ENCODE results near the gene LACTB.

The LACTB gene

DNA sequence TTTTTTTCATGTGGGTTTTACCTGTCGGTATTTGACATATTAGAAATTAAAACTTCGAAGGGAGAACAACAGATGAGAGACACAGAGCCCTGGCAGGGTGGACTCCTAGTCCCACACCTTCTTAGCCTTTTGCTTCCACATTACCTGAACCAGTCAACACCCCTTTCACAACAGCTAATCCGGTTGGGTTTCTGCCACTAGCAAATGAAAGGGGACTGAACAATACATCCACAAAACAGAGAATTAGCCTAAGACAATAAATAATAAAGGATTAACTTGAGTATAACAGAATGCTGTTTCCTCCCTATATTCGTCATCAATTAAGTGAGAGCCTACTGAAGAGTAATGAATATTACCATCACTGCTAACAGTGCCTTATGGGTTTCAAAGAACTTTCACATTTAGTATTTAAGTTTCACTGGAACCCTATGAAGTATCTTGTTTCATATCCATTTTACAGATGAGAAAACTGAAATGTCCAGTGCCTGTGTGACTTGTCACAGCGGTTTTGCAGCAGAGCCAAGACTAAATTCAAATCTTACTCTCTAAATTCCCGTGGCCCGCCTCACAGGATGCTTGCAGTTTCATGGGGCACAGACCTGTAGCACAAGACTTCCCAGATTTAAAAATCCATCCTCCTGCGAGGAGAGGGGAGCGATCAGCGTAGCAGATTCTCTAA is 66.7 kb downstream of the LACTB start:
- Histone ChIP-seq H3K27me3 (ENCODE audit: insufficient read depth, low read length) (no peaks in the 10 kb centered on the region; the same call in 1 of the 2 replicates), H3K27ac (ENCODE audit: low read depth, low read length, poor library complexity, severe bottlenecking) (no peak overlapping the region), H3K79me2 (ENCODE audit: insufficient read depth, low read length) (peaks cover 24% of the 10 kb centered on the region), H3K4me2 (ENCODE audit: low read length) (peak overlapping the region; percentile 81), H3K36me3 (ENCODE audit: insufficient read depth, low read length) (no peaks in the 10 kb centered on the region), H3K9me3 (ENCODE audit: low read length) (no peaks in the 10 kb centered on the region), H2AFZ (ENCODE audit: low read length) (peak overlapping the region; percentile 69; the same call in 1 of the 2 replicates), H3F3A (ENCODE audit: insufficient read depth, low read length) (peaks cover 12% of the 10 kb centered on the region), H3K9ac (ENCODE audit: low read length) (peak overlapping the region; percentile 60), H3K9me2 (ENCODE audit: low read depth, low read length) (no peaks in the 10 kb centered on the region), H3K4me1 (ENCODE audit: insufficient read depth, low read length, severe bottlenecking) (peaks cover 42% of the 10 kb centered on the region), H3K4me3 (ENCODE audit: low read depth, low read length, poor library complexity, severe bottlenecking) (peak overlapping the region; percentile 88), H4K20me1 (ENCODE audit: insufficient read depth, low read length) (no peaks in the 10 kb centered on the region)
- TF ChIP-seq CTCF (IDR thresholded peaks at IDR 0.05; ENCODE audit: low read length) (no peak), EZH2 (IDR thresholded peaks at IDR 0.05; ENCODE audit: borderline replicate concordance, low read length) (no peak)

- no peaks in the 10 kb centered on the region for H3K36me3 ChIP-seq (ENCODE audit: insufficient read depth, low read length)
- peaks cover 28% of the 10 kb centered on the region for H3K79me2 ChIP-seq (ENCODE audit: insufficient read depth, low read length)
- no peaks in the 10 kb centered on the region for H3K9me2 ChIP-seq (ENCODE audit: low read depth, low read length)
- H3K9me3 ChIP-seq (ENCODE audit: low read length), result no peaks in the 10 kb centered on the region
- H4K20me1 ChIP-seq (ENCODE audit: insufficient read depth, low read length), result no peaks in the 10 kb centered on the region
- peaks cover 12% of the 10 kb centered on the region for H3F3A ChIP-seq (ENCODE audit: insufficient read depth, low read length)
- no peak for TF ChIP-seq CTCF (IDR thresholded peaks at IDR 0.05; ENCODE audit: low read length)
- no peak for TF ChIP-seq EZH2 (IDR thresholded peaks at IDR 0.05; ENCODE audit: borderline replicate concordance, low read length)
- peak within 1 kb of the TSS; percentile 88 for H3K9ac ChIP-seq (ENCODE audit: low read length)
- peak within 1 kb of the TSS; percentile 98 for H3K4me2 ChIP-seq (ENCODE audit: low read length)
- no peaks in the 10 kb centered on the region; the same call in 1 of the 2 replicates for H3K27me3 ChIP-seq (ENCODE audit: insufficient read depth, low read length)
- peak within 1 kb of the TSS; percentile 69; the same call in 1 of the 2 replicates for H2AFZ ChIP-seq (ENCODE audit: low read length)
- peak within 1 kb of the TSS; percentile 88 for H3K4me3 ChIP-seq (ENCODE audit: low read depth, low read length, poor library complexity, severe bottlenecking)
- H3K27ac ChIP-seq (ENCODE audit: low read depth, low read length, poor library complexity, severe bottlenecking), result peak within 1 kb of the TSS; percentile 94
- H3K4me1 ChIP-seq (ENCODE audit: insufficient read depth, low read length, severe bottlenecking), result peaks cover 50% of the 10 kb centered on the region
Observed at GRCh38 chr15:63188926-63189871, 67.5 kb downstream of the LACTB start, which contains the start of gene RAB8B. RAB8B (plus strand) TSS chr15:63189606; CDS start chr15:63189625, 19 bp downstream.

DNA sequence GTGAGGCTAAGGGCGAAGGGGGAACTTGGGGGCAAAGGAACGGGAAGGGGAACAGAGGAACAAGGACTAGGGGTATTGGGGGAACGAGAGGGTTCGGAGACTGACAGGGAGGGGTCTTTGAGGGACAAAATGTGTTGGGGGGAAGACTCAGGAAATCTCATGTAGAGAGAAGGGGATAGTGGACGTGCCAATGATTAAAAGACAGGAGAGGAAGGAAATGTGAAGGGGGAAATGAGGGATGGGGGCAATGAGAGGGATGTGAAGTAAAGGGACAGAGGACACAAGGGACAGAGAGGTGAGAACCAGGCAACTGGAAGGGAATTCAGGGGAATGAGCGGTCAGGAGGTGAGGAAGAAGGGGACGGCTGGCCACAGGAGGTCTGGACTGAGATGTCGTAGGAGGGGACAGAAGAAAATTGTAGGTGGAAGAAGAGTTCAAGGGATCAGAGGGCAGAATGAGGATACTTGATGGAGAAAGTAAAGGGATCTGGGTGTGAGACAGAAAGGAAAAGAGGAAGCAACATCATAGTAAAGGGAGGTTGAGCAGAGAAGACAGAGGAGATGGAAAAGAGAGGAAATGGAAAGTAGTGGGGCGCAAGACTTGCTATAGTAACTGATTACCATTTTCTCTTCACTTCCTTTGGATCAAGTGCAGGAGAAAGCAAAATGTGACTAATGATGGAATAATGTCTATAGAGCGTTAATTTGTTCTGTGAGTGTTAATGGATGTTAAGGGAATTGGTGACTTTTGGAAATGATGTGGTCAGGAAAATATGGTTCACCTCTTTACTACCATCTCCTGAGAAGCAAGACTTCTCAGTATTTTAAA is 68.5 kb downstream of the LACTB start:
- TF ChIP-seq EZH2 (IDR thresholded peaks at IDR 0.05; ENCODE audit: borderline replicate concordance, low read length) (no peak), CTCF (IDR thresholded peaks at IDR 0.05; ENCODE audit: low read length) (no peak)
- H3K4me2 ChIP-seq (ENCODE audit: low read length), result peak overlapping the region; percentile 98
- no peak overlapping the region for H2AFZ ChIP-seq (ENCODE audit: low read length)
- H3K27me3 ChIP-seq (ENCODE audit: insufficient read depth, low read length), result no peaks in the 10 kb centered on the region; the same call in 1 of the 2 replicates
- peak overlapping the region; percentile 88 for H3K4me3 ChIP-seq (ENCODE audit: low read depth, low read length, poor library complexity, severe bottlenecking)
- H3K27ac ChIP-seq (ENCODE audit: low read depth, low read length, poor library complexity, severe bottlenecking), result peak overlapping the region; percentile 94
- H3K36me3 ChIP-seq (ENCODE audit: insufficient read depth, low read length), result no peaks in the 10 kb centered on the region
- peaks cover 38% of the 10 kb centered on the region for H3K79me2 ChIP-seq (ENCODE audit: insufficient read depth, low read length)
- H3K9me3 ChIP-seq (ENCODE audit: low read length), result no peaks in the 10 kb centered on the region
- no peaks in the 10 kb centered on the region for H3K9me2 ChIP-seq (ENCODE audit: low read depth, low read length)
- H3K4me1 ChIP-seq (ENCODE audit: insufficient read depth, low read length, severe bottlenecking), result peaks cover 60% of the 10 kb centered on the region
- H4K20me1 ChIP-seq (ENCODE audit: insufficient read depth, low read length), result no peaks in the 10 kb centered on the region
- peaks cover 12% of the 10 kb centered on the region for H3F3A ChIP-seq (ENCODE audit: insufficient read depth, low read length)
- peak overlapping the region; percentile 88 for H3K9ac ChIP-seq (ENCODE audit: low read length)
